ENCODE data around the gene CUX1. TPM values are rescaled to one million over a fixed set of nuclear protein-coding genes. Genes with fewer than 3 reads are reported as not detected.

CUX1 gene
- total RNA-seq, 1 experiment from 2014 or later: 53.5 TPM

GRCh38 chr7:101943889-101944600 is 126.6 kb downstream of the CUX1 start:
- Histone ChIP-seq H3K9ac (ENCODE audit: extremely low read depth, insufficient read length, low read length) (no peak overlapping the region), H3K4ac (ENCODE audit: low read depth, low read length) (no peak overlapping the region), H2BK12ac (ENCODE audit: insufficient read length, low read depth, low read length) (no peak overlapping the region), H4K91ac (ENCODE audit: insufficient read length, low read depth, low read length) (no peak overlapping the region), H2AK5ac (ENCODE audit: insufficient read length, low read length) (no peak overlapping the region), H2BK120ac (ENCODE audit: low read depth, low read length, poor library complexity, severe bottlenecking) (no peak overlapping the region), H4K20me1 (ENCODE audit: control insufficient read depth, insufficient read depth, insufficient read length) (no peaks in the 10 kb centered on the region), H3K9me3 (ENCODE audit: control insufficient read depth, low read depth, low read length) (no peaks in the 10 kb centered on the region), H2BK5ac (ENCODE audit: insufficient read length, low read length) (no peak overlapping the region), H4K8ac (replicated peaks; ENCODE audit: insufficient read length, low read depth, low read length) (no peak overlapping the region), H3K23me2 (ENCODE audit: insufficient read length, low read depth, low read length, poor library complexity, severe bottlenecking) (no peaks in the 10 kb centered on the region), H3K27ac (ENCODE audit: insufficient read length, low read depth, low read length) (no peak overlapping the region), H4K5ac (ENCODE audit: insufficient read length, low read depth, low read length) (no peak overlapping the region), H3K4me1 (ENCODE audit: insufficient read depth, low read length) (peaks cover 12% of the 10 kb centered on the region), H2AFZ (ENCODE audit: low read length) (no peak overlapping the region), H3K4me2 (ENCODE audit: insufficient read depth, insufficient read length, low read length) (no peak overlapping the region), H3T11ph (ENCODE audit: low read length) (no peak overlapping the region), H2BK15ac (ENCODE audit: low read depth, low read length) (no peak overlapping the region), H3K14ac (ENCODE audit: insufficient read depth, low read length) (no peak overlapping the region), H3K56ac (ENCODE audit: insufficient read length, low read depth, low read length) (no peak overlapping the region), H3K79me2 (ENCODE audit: insufficient read depth, low read length) (peaks cover 8% of the 10 kb centered on the region; the same call in 1 of the 2 replicates), H3K23ac (ENCODE audit: insufficient read length, low read depth, low read length) (no peak overlapping the region), H3K27me3 (ENCODE audit: insufficient read depth, low read length) (no peaks in the 10 kb centered on the region), H3K79me1 (ENCODE audit: insufficient read depth, low read depth, low read length, poor library complexity, severe bottlenecking) (peaks cover 2% of the 10 kb centered on the region), H2BK20ac (ENCODE audit: low read depth, low read length, poor library complexity, severe bottlenecking) (no peak overlapping the region), H3K18ac (ENCODE audit: insufficient read length, low read depth, low read length) (no peak overlapping the region)
- H3K4me1 Mint-ChIP-seq: peaks cover 62% of the 10 kb centered on the region in 2 experiments
- no peak for TF ChIP-seq CTCF (conservative IDR thresholded peaks at IDR 0.05)
- no peaks in the 10 kb centered on the region for H3K27me3 Mint-ChIP-seq (ENCODE audit: low read depth)
- peaks cover 4 to 7% (median 4%) of the 10 kb centered on the region in 3 experiments; a peak in 5 of 7 replicates for H3K36me3 Mint-ChIP-seq (ENCODE audit: insufficient read depth in 1 of 3, low read depth in 3 of 3)
- H3K27ac Mint-ChIP-seq: peak overlapping the region in 2 of 3 experiments; percentile 49 to 80; a peak in 2 of 7 replicates
- H3K9me3 Mint-ChIP-seq: peaks cover 2 to 3% of the 10 kb centered on the region in 2 experiments; a peak in 4 of 5 replicates
- H3K4me3 Mint-ChIP-seq: no peak overlapping the region
- no peak for DNase-seq
- no CpG with 5 or more reads among the region's 14 CpGs for WGBS (ENCODE audit: extremely low coverage, insufficient read length, low lambda C conversion rate)

Measured in H9 (cell line).